HepG2 (cell line): ENCODE data around the gene OR2L2. TPM values are rescaled to one million over a fixed set of nuclear protein-coding genes. Genes with fewer than 3 reads are reported as not detected.

ENCODE experiments used
- ATAC-seq: fragments of 200-7000 bp; cut with Tn5 transposase; 3 replicates; pipeline ENCODE4 v1.9.1; 2020; ENCODE audit warnings: mild to moderate bottlenecking, moderate library complexity
- BruUV-seq: library from RNA; stranded (reverse); fragments of 400-500 nt; replicated peaks from 2 replicates; lab custom pipeline; 2021; lab: Mats Ljungman, UMichigan
- CTCF ChIA-PET: fragments of 300-600 bp; formaldehyde crosslinking; extraction: SDS; loops from one replicate; lab custom pipeline; 2021; ENCODE audit warnings: low total read pairs, inconsistent platforms, low intra/inter-chr PET ratio; lab: Yijun Ruan, JAX
- POLR2A ChIA-PET: fragments of 350-600 bp; sonication (Branson Sonifier 250); formaldehyde crosslinking; loops from one replicate; lab custom pipeline; 2020; ENCODE audit warnings: antibody characterized with exemption, inconsistent platforms; lab: Yijun Ruan, JAX
- DNase-seq: peaks from one replicate; pipeline ENCODE4 v3.0.0-alpha.2; 2015; ENCODE audit warnings: low spot score
- FAIRE-seq: peaks from 3 replicates; lab custom pipeline; 2011; peaks lifted over from hg19 to GRCh38; lab: Jason Lieb, UNC
- H2AFZ ChIP-seq: one replicate; pipeline ENCODE4 v1.6.1; 2011; ENCODE audit warnings: low read length, inconsistent platforms
- H3K27ac ChIP-seq: fragments of 300-600 bp; 3 replicates; pipeline ENCODE4 v1.8.0; 2011; ENCODE audit warnings: mixed run types, mild to moderate bottlenecking, mixed read lengths, low read length, inconsistent platforms; ENCODE audit not compliant: insufficient read depth; ENCODE audit errors: extremely low read length
- H3K27me3 ChIP-seq, 2 experiments: fragments of 200-600 bp in 1 of 2; 2 replicates in 1 of 2; 3 replicates in 1 of 2; pipeline versions ENCODE4 v1.6.0 to v1.8.0; 2011; ENCODE audit warnings: low read length in 2 of 2, mild to moderate bottlenecking in 2 of 2, moderate library complexity in 2 of 2, inconsistent platforms in 1 of 2; ENCODE audit not compliant: insufficient read depth in 2 of 2, control insufficient read depth in 1 of 2
- H3K36me3 ChIP-seq, 2 experiments: fragments of 200-600 bp in 1 of 2; replicated peaks in 1 of 2; 2 replicates in 1 of 2; 3 replicates in 1 of 2; pipeline versions ENCODE4 v1.5.1 to v1.8.0; 2011; ENCODE audit warnings: low read length in 2 of 2, inconsistent platforms in 1 of 2; ENCODE audit not compliant: insufficient read depth in 2 of 2, control insufficient read depth in 1 of 2
- H3K4me1 ChIP-seq: 2 replicates; pipeline ENCODE4 v1.5.1; 2012; ENCODE audit warnings: low read length, inconsistent platforms; ENCODE audit not compliant: insufficient read depth
- H3K4me2 ChIP-seq: 2 replicates; pipeline ENCODE4 v1.6.0; 2011; ENCODE audit warnings: low read depth, low read length, inconsistent platforms
- H3K4me3 ChIP-seq, 3 experiments: fragments of 200-600 bp in 1 of 3; sonication (generic), shearing (Covaris generic) in 1 of 3; replicated peaks in 1 of 3; 2 replicates each; pipeline ENCODE4 v1.5.1; 2011 to 2016; ENCODE audit warnings: low read length in 3 of 3, inconsistent platforms in 2 of 3, low read depth in 2 of 3, mild to moderate bottlenecking in 2 of 3, control low read depth in 1 of 3, mixed read lengths in 1 of 3; ENCODE audit not compliant: insufficient read depth in 1 of 3
- H3K79me2 ChIP-seq: one replicate; pipeline ENCODE4 v1.6.1; 2011; ENCODE audit warnings: low read length, inconsistent platforms; ENCODE audit not compliant: insufficient read depth
- H3K9ac ChIP-seq: 2 replicates; pipeline ENCODE4 v1.6.0; 2011; ENCODE audit warnings: mild to moderate bottlenecking, low read depth, low read length, inconsistent platforms; ENCODE audit not compliant: insufficient read depth
- H3K9me3 ChIP-seq: 2 replicates; pipeline ENCODE4 v1.5.1; 2012; ENCODE audit warnings: mild to moderate bottlenecking, low read length
- H4K20me1 ChIP-seq: 2 replicates; pipeline ENCODE4 v1.6.0; 2011; ENCODE audit warnings: inconsistent platforms, mild to moderate bottlenecking, low read length, moderate library complexity; ENCODE audit not compliant: insufficient read depth
- ATF4 ChIP-seq, 2 experiments: fragments of 450-650 bp in 1 of 2; sonication (generic) in 1 of 2; formaldehyde crosslinking; IDR thresholded peaks; 2 replicates each; pipeline versions ENCODE4 v1.5.0 to v1.8.0; 2020 to 2022; ENCODE audit warnings: mild to moderate bottlenecking in 1 of 2, missing genetic modification reagents in 1 of 2
- DNMT1 ChIP-seq: sonication (generic); formaldehyde crosslinking; IDR thresholded peaks from 2 replicates; pipeline ENCODE4 v1.5.1; 2020; ENCODE audit warnings: mild to moderate bottlenecking, missing genetic modification reagents
- ELF1 ChIP-seq: sonication (generic); formaldehyde crosslinking; IDR thresholded peaks from 2 replicates; pipeline ENCODE4 v1.4.0; 2020; ENCODE audit warnings: missing genetic modification reagents
- GABPA ChIP-seq, 2 experiments: IDR thresholded peaks; 2 replicates each; pipeline ENCODE4 v1.6.1; 2011 to 2016; ENCODE audit warnings: low read depth in 2 of 2, low read length in 1 of 2, missing biosample characterization in 1 of 2, missing genetic modification characterization in 1 of 2
- MAFG ChIP-seq: sonication (generic); formaldehyde crosslinking; IDR thresholded peaks from 2 replicates; pipeline ENCODE4 v1.5.1; 2020; ENCODE audit warnings: mild to moderate bottlenecking, missing genetic modification reagents
- NFE2L2 ChIP-seq: fragments of 150-350 bp; IDR thresholded peaks from 2 replicates; pipeline ENCODE4 v1.6.1; 2014; ENCODE audit warnings: low read length
- RNF219 ChIP-seq: sonication (generic); formaldehyde crosslinking; IDR thresholded peaks from 2 replicates; pipeline ENCODE4 v1.5.0; 2020; ENCODE audit warnings: mild to moderate bottlenecking, missing genetic modification reagents
- SRSF9 ChIP-seq: fragments of 200-400 bp; formaldehyde crosslinking; IDR thresholded peaks from 2 replicates; pipeline ENCODE4 v1.6.1; 2018; ENCODE audit warnings: borderline replicate concordance, mild to moderate bottlenecking, low read depth, low read length; ENCODE audit not compliant: insufficient read depth, poor library complexity, severe bottlenecking
- STAT5B ChIP-seq: sonication (generic); formaldehyde crosslinking; IDR thresholded peaks from 2 replicates; pipeline ENCODE4 v1.4.0; 2020; ENCODE audit warnings: missing genetic modification reagents
- ZNF883 ChIP-seq: sonication (generic); formaldehyde crosslinking; IDR thresholded peaks from 2 replicates; pipeline ENCODE4 v1.5.1; 2020; ENCODE audit warnings: mild to moderate bottlenecking, missing genetic modification reagents; ENCODE audit errors: not compliant biosample characterization
- WGBS: methylation state at CpG from one replicate; pipeline ENCODE4 v1.1.6; 2017; ENCODE audit warnings: low lambda C conversion rate; 5-methylcytosine and 5-hydroxymethylcytosine counted together
- in situ Hi-C: cut with HindIII; loops from 2 replicates; pipeline ENCODE4 v1.10.0; 2017; ENCODE audit warnings: low pct_unique_long_range_greater_than_20kb; ENCODE audit not compliant: extremely low pct_ligation_motif_present
- intact Hi-C: fragments of 100-400 bp; cut with micrococcal nuclease; formaldehyde crosslinking; loops from one replicate; pipeline ENCODE4 v1.10.0; 2022; ENCODE audit not compliant: unreplicated experiment
- polyA plus RNA-seq, 8 experiments: library from polyadenylated mRNA; depleted of rRNA in 3 of 8; stranded (reverse) in 7 of 8; unstranded in 1 of 8; fragments of >200 nt; fragmentation: Illumina TruSeq in 4 of 8; extraction: Trizol in 4 of 8; gene quantifications; 2 replicates each; pipeline versions ENCODE4 v1.2.1 to v1.2.3, GENCODE V29; 2011 to 2016; ENCODE audit warnings: low read depth in 4 of 8, missing spikeins in 1 of 8, mixed read lengths in 1 of 8; ENCODE audit not compliant: insufficient read depth in 1 of 8
- total RNA-seq, 5 experiments: library from RNA; depleted of rRNA; stranded (reverse); fragments of >200 nt; fragmentation: Illumina TruSeq; extraction: Trizol; gene quantifications; 2 replicates each; pipeline ENCODE4 v1.2.3, GENCODE V29; 2016; ENCODE audit warnings: low read depth in 1 of 5

The OR2L2 gene
- total and polyA plus RNA-seq, 2 of the 13 experiments (the other 11 are each of a cell fraction or from before 2014, with no cell fraction given), result not detected

GRCh38 chr1:248007778-248008177 lies 22.1 kb upstream of the OR2L2 start (continued):
- TF ChIP-seq RNF219 (CRISPR knock-in tag) (no peak), NFE2L2 (0 out of 2 replicates have a peak, but pooled peaks have one; percentile 10), ATF4 (CRISPR knock-in tag; IDR thresholded peaks at IDR 0.05) (no peak), GABPA (IDR thresholded peaks at IDR 0.05; ENCODE audit: low read depth, low read length) (no peak), GABPA (CRISPR knock-in tag; IDR thresholded peaks at IDR 0.05; ENCODE audit: low read depth) (no peak), MAFG (CRISPR knock-in tag) (peak; percentile 83)

- ChIA-PET POLR2A (no interaction called here), CTCF (no interaction called here)
- no TSS peak for BruUV-seq
- H3K27ac ChIP-seq, result no peak overlapping the region
- H3K36me3 ChIP-seq, result no peaks in the 10 kb centered on the region
- no peaks in the 10 kb centered on the region for H4K20me1 ChIP-seq
- H3K27me3 ChIP-seq, result no peaks in the 10 kb centered on the region
- WGBS, result 2% methylated on average over 3 of the region's 3 CpGs
- H3K9ac ChIP-seq, result no peak overlapping the region
- peaks cover 90% of the 10 kb centered on the region for H3K9me3 ChIP-seq
- H3K4me1 ChIP-seq, result no peaks in the 10 kb centered on the region
- ATAC-seq (no peak), DNase-seq (no peak), FAIRE-seq (no peak)
- no peak overlapping the region for H3K4me3 ChIP-seq
- no peak overlapping the region for H2AFZ ChIP-seq
- intact Hi-C loops, result no loop called here
- TF ChIP-seq ELF1 (CRISPR knock-in tag) (no peak), SRSF9 (no peak), STAT5B (CRISPR knock-in tag) (no peak), ZNF883 (CRISPR knock-in tag) (no peak), DNMT1 (CRISPR knock-in tag) (no peak)
- in situ Hi-C loops, result no loop called here
- H3K4me2 ChIP-seq, result no peak overlapping the region
- H3K79me2 ChIP-seq, result no peaks in the 10 kb centered on the region
Measured at GRCh38 chr1:248009681-248010080, 20.2 kb upstream of the OR2L2 start.
